Measurements from ENCODE around the gene MYO5A. TPM values are rescaled to one million over a fixed set of nuclear protein-coding genes. Genes with fewer than 3 reads are reported as not detected.
"Not testable (repeated sequence)": the region's sequence is repeated elsewhere in the genome, so short reads cannot be mapped to it uniquely, and the experiment has no call there.

Gene MYO5A
- total and polyA plus RNA-seq, 2 donors, result 9.1 to 29.5 TPM

DNA sequence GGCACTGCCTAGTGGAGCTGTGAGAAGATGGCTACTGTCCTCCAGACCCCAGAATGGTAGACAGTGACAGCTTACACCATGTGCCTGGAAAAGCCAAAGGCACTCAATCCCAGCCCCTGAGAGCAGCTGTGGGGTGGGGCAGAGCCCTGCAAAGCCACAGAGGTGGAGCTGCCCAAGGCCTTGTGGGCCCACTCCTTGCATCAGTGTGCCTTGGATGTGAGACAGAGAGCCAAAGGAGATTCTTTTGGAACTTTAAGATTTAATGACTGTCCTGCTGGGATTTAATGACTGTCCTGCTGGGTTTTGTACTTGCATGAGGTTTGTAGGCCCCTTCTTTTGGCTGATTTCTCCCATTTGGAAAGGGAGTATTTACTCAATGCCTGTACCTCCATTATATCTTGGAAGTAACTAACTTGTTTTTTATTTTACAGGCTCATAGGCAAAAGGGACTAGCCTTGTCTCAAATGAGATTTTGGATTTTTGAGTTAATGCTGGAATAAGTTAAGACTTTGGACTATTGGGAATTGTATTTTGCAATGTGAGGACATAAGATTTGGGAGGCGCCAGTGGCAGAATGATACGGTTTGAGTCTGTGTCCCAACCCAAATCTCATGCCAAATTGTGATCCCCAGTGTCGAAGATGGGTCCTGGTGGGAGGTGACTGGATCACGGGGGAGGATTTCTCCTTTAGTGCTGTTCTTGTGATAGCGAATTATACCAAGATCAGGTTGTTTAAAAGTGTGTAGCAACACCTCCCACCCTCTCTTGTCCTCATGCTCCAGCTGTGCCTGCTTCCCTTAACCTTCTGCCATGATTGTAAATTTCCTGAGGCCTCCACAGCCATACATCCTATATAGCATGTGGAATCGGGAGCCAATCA is 80.4 kb downstream of the MYO5A start:
- H3K4me1 ChIP-seq (ENCODE audit: insufficient read depth), result no peaks in the 10 kb centered on the region
- no peaks in the 10 kb centered on the region for H3K36me3 ChIP-seq (ENCODE audit: insufficient read depth)
- H3K27ac ChIP-seq (ENCODE audit: low read depth), result no peak overlapping the region
- H3K4me3 ChIP-seq (ENCODE audit: low read depth, low read length), result no peak overlapping the region
- 94% methylated on average over 6 of the region's 6 CpGs for WGBS
- no peak for DNase-seq (ENCODE audit: extremely low spot score)

DNA sequence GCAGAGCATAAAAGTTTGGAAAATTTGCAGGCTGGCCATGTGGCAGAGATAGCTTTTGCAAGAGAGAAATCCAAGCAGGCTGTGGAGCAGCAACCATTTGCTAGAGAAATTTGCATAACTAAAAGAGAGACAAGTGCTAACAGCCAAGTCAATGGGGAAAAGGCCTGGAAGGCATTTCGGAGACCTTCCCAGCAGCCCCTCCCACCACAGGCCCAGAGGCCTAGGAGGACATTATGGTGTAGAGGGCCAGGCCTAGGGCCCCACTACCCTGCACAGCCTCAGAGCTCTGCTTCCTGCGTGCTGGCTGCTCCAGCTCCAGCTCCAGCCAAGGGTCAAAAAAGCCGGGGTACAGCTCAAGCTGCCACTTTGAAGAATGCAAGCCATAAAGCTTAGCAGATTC is 82.7 kb downstream of the MYO5A start:
- WGBS, result 92% methylated on average over 3 of the region's 3 CpGs
- Histone ChIP-seq H3K4me1 (ENCODE audit: insufficient read depth) (no peaks in the 10 kb centered on the region), H3K4me3 (ENCODE audit: low read depth, low read length) (no peak overlapping the region), H3K36me3 (ENCODE audit: insufficient read depth) (no peaks in the 10 kb centered on the region), H3K27ac (ENCODE audit: low read depth) (no peak overlapping the region)
- DNase-seq (ENCODE audit: extremely low spot score), result no peak

DNA sequence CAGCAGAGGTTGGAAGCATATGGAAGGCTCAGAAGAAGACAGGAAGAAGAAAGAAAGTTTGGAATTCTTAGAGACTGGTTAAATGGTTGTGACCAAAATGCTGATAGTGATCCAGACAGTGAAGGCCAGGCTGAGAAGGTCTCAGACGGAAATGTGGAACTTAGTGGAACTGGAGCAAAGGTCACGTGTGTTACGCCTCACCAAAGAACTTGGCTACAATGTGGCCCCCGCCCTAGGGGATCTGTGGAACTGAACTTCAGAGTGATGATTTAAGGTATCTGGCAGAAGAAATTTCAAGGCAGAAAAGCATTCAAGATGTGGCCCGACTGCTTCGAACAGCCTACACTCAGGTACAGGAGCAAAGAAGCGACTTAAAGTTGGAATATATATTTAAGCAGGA is 83.1 kb downstream of the MYO5A start:
- no peak overlapping the region for H3K27ac ChIP-seq (ENCODE audit: low read depth)
- no peak for DNase-seq (ENCODE audit: extremely low spot score)
- 82% methylated on average over 7 of the region's 7 CpGs for WGBS
- no peak overlapping the region for H3K4me3 ChIP-seq (ENCODE audit: low read depth, low read length)
- H3K4me1 ChIP-seq (ENCODE audit: insufficient read depth), result no peaks in the 10 kb centered on the region
- no peaks in the 10 kb centered on the region for H3K36me3 ChIP-seq (ENCODE audit: insufficient read depth)

DNA sequence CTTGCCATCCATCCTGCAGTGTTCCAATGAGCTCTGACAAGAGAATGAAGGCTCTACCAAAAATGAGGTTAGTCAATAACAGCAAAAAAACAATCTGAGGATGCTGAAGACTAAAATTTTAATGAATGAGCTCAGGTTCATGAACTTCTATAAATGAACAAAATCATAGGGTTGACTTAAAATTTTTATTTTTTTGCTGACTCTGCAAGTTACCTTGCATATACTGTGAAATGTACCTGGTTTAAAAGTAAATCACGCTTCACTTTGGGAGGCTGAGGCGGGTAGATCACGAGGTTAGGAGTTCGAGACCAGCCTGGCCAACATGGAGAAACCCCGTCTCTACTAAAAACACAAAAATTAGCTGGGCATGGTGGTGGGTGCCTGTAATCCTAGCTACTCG is 85.5 kb downstream of the MYO5A start:
- DNase-seq (ENCODE audit: extremely low spot score); H3K4me3 ChIP-seq (ENCODE audit: low read depth, low read length); H3K36me3 ChIP-seq (ENCODE audit: insufficient read depth); H3K4me1 ChIP-seq (ENCODE audit: insufficient read depth); H3K27ac ChIP-seq (ENCODE audit: low read depth): not testable (repeated sequence)
- 96% methylated on average over 6 of the region's 6 CpGs for WGBS

DNA sequence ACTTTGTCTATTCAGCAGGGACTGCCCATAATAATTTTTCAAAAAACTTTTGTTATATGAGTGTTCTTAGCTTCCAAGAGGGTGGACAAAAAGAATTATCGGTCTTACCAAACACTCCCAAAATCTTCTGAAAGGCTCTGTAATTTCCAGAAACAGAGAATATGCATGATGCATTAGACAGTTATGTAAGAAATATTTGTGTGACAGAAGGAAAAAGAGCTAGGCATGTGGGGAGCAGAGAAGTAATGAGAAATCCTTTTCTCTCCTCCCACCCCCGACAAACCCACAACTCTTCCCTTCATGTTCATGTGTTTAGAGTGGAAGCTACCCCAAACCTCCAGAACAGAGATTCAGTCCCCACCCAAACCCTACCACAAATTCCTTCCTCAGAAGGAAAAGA is 86.8 kb downstream of the MYO5A start:
- Histone ChIP-seq H3K4me1 (ENCODE audit: insufficient read depth) (no peaks in the 10 kb centered on the region), H3K27ac (ENCODE audit: low read depth) (no peak overlapping the region), H3K4me3 (ENCODE audit: low read depth, low read length) (no peak overlapping the region), H3K36me3 (ENCODE audit: insufficient read depth) (no peaks in the 10 kb centered on the region)
- WGBS, result 80% methylated on average over 2 of the region's 2 CpGs
- DNase-seq (ENCODE audit: extremely low spot score), result no peak

DNA sequence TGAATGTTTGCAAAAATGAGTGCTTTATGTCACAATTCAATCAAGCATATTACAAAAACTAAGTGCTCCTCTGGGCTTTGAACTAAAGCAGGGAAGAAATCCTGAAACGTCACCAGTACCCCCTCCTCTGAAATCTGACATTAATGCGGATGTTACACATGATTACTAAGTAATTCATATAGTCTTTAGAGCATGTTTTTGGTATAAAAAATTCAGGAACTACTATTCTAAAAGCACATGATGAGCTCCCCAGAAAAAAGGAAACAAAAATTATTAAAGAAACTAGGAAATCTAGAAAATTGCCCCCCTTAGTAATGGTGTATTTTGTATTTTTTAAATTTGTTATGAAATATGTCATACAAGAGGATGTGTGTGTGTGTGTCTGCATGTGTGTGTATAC is 87.7 kb downstream of the MYO5A start:
- Histone ChIP-seq H3K27ac (ENCODE audit: low read depth) (no peak overlapping the region), H3K4me3 (ENCODE audit: low read depth, low read length) (no peak overlapping the region), H3K36me3 (ENCODE audit: insufficient read depth) (no peaks in the 10 kb centered on the region), H3K4me1 (ENCODE audit: insufficient read depth) (no peaks in the 10 kb centered on the region)
- DNase-seq (ENCODE audit: extremely low spot score), result no peak
- 86% methylated on average over 2 of the region's 2 CpGs for WGBS

DNA sequence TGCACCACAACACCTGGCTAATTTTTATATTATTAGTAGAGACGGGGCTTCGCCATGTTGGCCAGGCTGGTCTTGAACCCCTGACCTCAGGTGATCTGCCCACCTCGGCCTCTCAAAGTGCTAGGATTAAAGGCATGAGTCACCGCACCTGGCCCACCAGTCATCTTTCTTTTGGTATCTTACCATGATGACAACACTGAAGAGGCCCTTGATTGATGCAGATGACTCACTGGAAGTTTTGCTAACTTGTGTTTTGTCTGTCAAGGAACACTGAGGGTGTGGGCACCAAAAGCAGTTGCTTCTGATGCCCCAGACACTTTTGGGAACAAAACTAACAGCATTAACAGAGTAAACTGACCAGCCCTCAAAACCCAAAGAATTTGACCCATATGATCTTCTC is 88.3 kb downstream of the MYO5A start:
- 87% methylated on average over 4 of the region's 4 CpGs for WGBS
- no peaks in the 10 kb centered on the region for H3K4me1 ChIP-seq (ENCODE audit: insufficient read depth)
- no peaks in the 10 kb centered on the region for H3K36me3 ChIP-seq (ENCODE audit: insufficient read depth)
- no peak for DNase-seq (ENCODE audit: extremely low spot score)
- no peak overlapping the region for H3K4me3 ChIP-seq (ENCODE audit: low read depth, low read length)
- no peak overlapping the region for H3K27ac ChIP-seq (ENCODE audit: low read depth)

DNA sequence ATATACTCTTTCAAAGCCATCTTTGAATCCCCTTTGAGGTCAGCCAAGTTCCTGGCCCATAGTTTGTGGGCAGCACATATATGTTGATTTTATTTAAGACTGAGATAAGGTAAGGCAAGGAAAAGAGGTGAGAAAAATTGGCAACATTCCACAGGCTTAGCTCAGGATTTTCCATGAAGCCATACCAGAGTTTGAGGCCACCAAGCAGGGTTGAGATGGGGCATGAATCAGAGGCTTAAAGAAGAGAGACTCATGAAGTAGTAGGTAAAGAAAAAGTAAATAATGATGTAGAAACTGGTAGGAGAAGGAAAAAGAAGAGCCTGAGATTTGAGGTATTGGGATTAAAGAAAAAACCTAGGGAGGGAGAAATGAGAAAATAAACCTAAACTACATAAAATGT is 89.2 kb downstream of the MYO5A start:
- H3K4me3 ChIP-seq (ENCODE audit: low read depth, low read length), result no peak overlapping the region
- H3K4me1 ChIP-seq (ENCODE audit: insufficient read depth), result no peaks in the 10 kb centered on the region
- H3K36me3 ChIP-seq (ENCODE audit: insufficient read depth), result no peaks in the 10 kb centered on the region
- no peak for DNase-seq (ENCODE audit: extremely low spot score)
- no peak overlapping the region for H3K27ac ChIP-seq (ENCODE audit: low read depth)

DNA sequence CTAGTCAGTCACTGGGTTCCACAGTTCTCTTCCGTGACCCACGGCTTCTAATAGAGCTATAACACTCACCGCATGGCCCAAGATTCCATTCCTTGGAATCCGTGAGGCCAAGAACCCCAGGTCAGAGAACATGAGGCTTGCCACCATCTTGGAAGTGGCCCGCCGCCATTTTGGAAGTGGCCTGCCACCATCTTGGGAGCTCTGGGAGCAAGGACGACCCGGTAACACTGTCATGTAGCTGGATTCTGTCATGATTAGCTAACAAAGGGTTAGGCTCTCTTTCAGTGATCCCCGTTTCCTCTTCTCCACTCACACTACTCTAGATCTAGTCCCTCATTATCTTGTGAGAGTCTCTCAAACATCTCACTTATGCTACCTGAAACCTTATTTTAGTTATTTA is 89.6 kb downstream of the MYO5A start:
- H3K4me1 ChIP-seq (ENCODE audit: insufficient read depth); H3K36me3 ChIP-seq (ENCODE audit: insufficient read depth); H3K4me3 ChIP-seq (ENCODE audit: low read depth, low read length); DNase-seq (ENCODE audit: extremely low spot score); H3K27ac ChIP-seq (ENCODE audit: low read depth): not testable (repeated sequence)
- 95% methylated on average over 9 of the region's 9 CpGs for WGBS

DNA sequence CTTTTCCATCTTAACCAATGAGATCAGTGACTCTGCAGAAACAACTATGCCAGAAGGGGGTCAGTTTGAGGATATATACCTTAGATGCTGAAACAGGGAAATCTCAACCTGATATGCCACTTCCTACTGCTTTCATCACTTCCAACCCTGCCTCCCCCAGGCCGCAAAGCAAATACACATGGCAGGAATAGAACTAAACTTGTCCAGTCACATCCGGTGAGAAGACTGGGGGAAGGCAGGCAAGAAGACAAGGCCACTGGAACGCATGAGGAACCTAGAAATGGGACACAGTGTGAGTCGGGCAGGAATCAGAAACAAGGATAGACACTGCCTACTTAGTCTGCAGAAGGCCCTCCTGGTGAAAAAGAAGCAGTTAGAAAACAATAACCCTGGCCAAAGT is 90.6 kb downstream of the MYO5A start:
- H3K27ac ChIP-seq (ENCODE audit: low read depth), result no peak overlapping the region
- DNase-seq (ENCODE audit: extremely low spot score), result no peak
- 81% methylated on average over 4 of the region's 4 CpGs for WGBS

DNA sequence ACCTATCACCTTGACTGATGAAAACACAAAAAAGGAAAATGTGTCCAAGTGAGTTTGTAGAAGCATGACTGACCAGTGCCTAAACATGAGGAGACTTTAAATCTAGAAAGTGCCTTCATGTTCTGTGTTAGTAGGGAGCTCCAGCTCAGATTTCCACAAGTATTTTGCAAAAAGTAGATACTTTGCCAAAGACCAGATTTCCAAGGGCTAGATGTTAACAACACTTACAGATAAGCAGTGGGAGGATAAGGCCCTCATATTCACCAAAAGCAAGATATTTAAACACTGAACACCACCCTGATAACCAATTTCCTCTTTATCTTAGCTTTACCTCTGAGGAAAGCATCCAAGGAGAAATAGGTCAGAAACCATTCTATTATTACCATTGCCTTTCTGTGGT is 91.0 kb downstream of the MYO5A start:
- no peak overlapping the region for H3K4me3 ChIP-seq (ENCODE audit: low read depth, low read length)
- no peak overlapping the region for H3K27ac ChIP-seq (ENCODE audit: low read depth)
- no peaks in the 10 kb centered on the region for H3K4me1 ChIP-seq (ENCODE audit: insufficient read depth)
- DNase-seq (ENCODE audit: extremely low spot score), result no peak
- H3K36me3 ChIP-seq (ENCODE audit: insufficient read depth), result no peaks in the 10 kb centered on the region

More for the DNA sequence above, 90.6 kb downstream of the MYO5A start:
- H3K4me1 ChIP-seq (ENCODE audit: insufficient read depth), result no peaks in the 10 kb centered on the region
- no peaks in the 10 kb centered on the region for H3K36me3 ChIP-seq (ENCODE audit: insufficient read depth)
- H3K4me3 ChIP-seq (ENCODE audit: low read depth, low read length), result no peak overlapping the region

DNA sequence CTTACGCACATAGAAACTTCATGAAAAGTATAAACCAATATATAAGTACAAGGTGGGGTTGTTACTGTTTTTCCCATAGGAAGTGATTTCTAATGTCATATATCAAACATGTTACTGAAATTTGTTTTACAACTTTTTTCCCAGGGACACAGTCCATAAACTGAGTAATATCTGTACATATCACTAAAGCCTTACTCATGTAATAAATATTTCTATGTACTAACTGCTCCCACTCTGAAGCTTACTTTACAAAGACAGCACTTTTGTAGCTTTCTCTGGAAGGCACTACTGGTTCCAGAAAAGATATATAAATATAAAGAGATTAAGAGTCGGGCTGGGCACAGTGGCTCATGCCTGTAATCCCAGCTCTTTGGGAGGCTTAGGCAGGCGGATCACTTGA is 91.7 kb downstream of the MYO5A start:
- 55% methylated on average over 3 of the region's 3 CpGs for WGBS
- Histone ChIP-seq H3K4me1 (ENCODE audit: insufficient read depth) (no peaks in the 10 kb centered on the region), H3K27ac (ENCODE audit: low read depth) (no peak overlapping the region), H3K36me3 (ENCODE audit: insufficient read depth) (no peaks in the 10 kb centered on the region), H3K4me3 (ENCODE audit: low read depth, low read length) (no peak overlapping the region)
- DNase-seq (ENCODE audit: extremely low spot score), result no peak

DNA sequence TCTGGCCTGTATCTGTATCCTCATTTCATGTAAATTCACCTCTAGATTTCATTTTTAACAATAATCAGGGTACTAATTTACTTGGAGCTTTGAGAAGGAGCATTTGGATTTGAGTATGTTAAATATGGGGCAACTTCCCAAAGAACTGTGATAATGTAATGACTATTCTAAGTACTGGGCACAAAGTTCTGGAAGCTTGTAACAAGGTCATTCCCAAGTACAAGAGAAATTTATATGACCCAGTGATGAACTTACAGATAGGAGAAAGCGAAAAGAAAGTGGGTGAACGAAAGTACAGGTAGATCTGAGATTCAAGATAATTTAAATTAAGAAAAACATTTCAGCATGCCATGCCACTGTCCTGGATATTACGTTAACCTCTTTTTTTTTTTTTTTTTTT is 93.8 kb downstream of the MYO5A start:
- 94% methylated on average over 3 of the region's 3 CpGs for WGBS
- no peaks in the 10 kb centered on the region for H3K4me1 ChIP-seq (ENCODE audit: insufficient read depth)
- H3K4me3 ChIP-seq (ENCODE audit: low read depth, low read length), result no peak overlapping the region
- no peaks in the 10 kb centered on the region for H3K36me3 ChIP-seq (ENCODE audit: insufficient read depth)
- no peak overlapping the region for H3K27ac ChIP-seq (ENCODE audit: low read depth)
- no peak for DNase-seq (ENCODE audit: extremely low spot score)

DNA sequence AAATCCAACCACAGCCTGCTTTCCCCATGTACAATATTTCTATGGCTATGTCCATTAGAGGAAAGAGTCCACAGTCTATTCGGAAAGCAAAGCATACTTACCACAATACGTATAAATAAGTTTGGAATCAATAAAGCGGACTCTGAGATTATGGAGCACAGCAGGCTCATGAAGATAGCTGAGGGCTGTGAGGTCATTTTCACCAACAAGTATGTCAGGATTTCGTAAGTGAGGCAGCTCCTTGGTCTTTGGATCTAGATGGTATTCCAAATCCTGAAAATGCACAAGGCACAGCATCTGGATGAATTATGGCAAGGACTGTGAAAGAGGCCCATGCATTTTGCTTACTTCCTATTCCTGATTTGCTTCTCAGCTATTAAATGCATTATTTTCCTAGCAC is 100.4 kb downstream of the MYO5A start:
- no peaks in the 10 kb centered on the region for H3K36me3 ChIP-seq (ENCODE audit: insufficient read depth)
- H3K4me1 ChIP-seq (ENCODE audit: insufficient read depth), result no peaks in the 10 kb centered on the region
- DNase-seq (ENCODE audit: extremely low spot score), result no peak
- no peak overlapping the region for H3K27ac ChIP-seq (ENCODE audit: low read depth)
- no peak overlapping the region for H3K4me3 ChIP-seq (ENCODE audit: low read depth, low read length)
- 59% methylated on average over 4 of the region's 4 CpGs for WGBS

DNA sequence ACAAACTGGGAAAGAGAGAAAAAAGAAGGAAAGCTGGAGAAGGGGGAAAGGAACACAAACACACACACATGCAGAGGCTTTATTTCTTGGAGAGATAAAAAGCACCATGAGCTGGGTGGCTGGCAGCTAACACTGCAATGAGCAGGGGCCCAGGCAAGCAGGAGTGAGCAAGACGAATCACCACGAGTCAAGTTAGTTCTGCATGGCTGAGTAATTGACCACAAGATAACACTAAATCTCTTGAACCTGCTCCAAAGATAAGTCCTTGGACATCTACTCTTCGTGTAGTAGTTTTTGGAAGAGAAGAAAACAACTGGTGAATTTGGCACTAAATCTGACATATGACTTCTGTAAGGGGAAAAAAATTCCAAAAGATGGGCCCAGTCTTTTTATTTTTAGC is 100.9 kb downstream of the MYO5A start:
- DNase-seq (ENCODE audit: extremely low spot score), result no peak
- no peak overlapping the region for H3K27ac ChIP-seq (ENCODE audit: low read depth)
- H3K4me3 ChIP-seq (ENCODE audit: low read depth, low read length), result no peak overlapping the region
- no peaks in the 10 kb centered on the region for H3K4me1 ChIP-seq (ENCODE audit: insufficient read depth)
- 10% methylated on average over 3 of the region's 3 CpGs for WGBS
- no peaks in the 10 kb centered on the region for H3K36me3 ChIP-seq (ENCODE audit: insufficient read depth)

Data from urinary bladder (tissue), 4 donors.